ENCODE data around the gene WDR31.
"Not testable (repeated sequence)": the region's sequence is repeated elsewhere in the genome, so short reads cannot be mapped to it uniquely, and the experiment has no call there.

The WDR31 gene

GRCh38 chr9:113368982-113369854 lies 29.1 kb upstream of the WDR31 start:
- no peak for DNase-seq (ENCODE audit: extremely low read depth in 1 of 2, low read depth in 1 of 2)

- no peak for DNase-seq (ENCODE audit: extremely low read depth in 1 of 2, low read depth in 1 of 2)
Measured at GRCh38 chr9:113368348-113368981, 28.4 kb upstream of the WDR31 start.

GRCh38 chr9:113365652-113366051 lies 25.6 kb upstream of the WDR31 start:
- not testable (repeated sequence) for DNase-seq (ENCODE audit: extremely low read depth in 1 of 2, low read depth in 1 of 2)

- DNase-seq (ENCODE audit: extremely low read depth in 1 of 2, low read depth in 1 of 2) = no peak
Measured at GRCh38 chr9:113364951-113365350, 24.9 kb upstream of the WDR31 start.

GRCh38 chr9:113363336-113363735 lies 23.3 kb upstream of the WDR31 start:
- no peak for DNase-seq (ENCODE audit: extremely low read depth in 1 of 2, low read depth in 1 of 2)

- no peak for DNase-seq (ENCODE audit: extremely low read depth in 1 of 2, low read depth in 1 of 2)
Measured at GRCh38 chr9:113361304-113362018, 21.4 kb upstream of the WDR31 start.

GRCh38 chr9:113360242-113360842 lies 20.3 kb upstream of the WDR31 start:
- no peak for DNase-seq (ENCODE audit: extremely low read depth in 1 of 2, low read depth in 1 of 2)

- DNase-seq (ENCODE audit: extremely low read depth in 1 of 2, low read depth in 1 of 2) = no peak
Measured at GRCh38 chr9:113359385-113359784, 19.3 kb upstream of the WDR31 start.

GRCh38 chr9:113356686-113357292 lies 16.7 kb upstream of the WDR31 start:
- no peak for DNase-seq (ENCODE audit: extremely low read depth in 1 of 2, low read depth in 1 of 2)

GRCh38 chr9:113355040-113355596 lies 15.0 kb upstream of the WDR31 start:
- no peak for DNase-seq (ENCODE audit: extremely low read depth in 1 of 2, low read depth in 1 of 2)

- no peak for DNase-seq (ENCODE audit: extremely low read depth in 1 of 2, low read depth in 1 of 2)
Measured at GRCh38 chr9:113352411-113352810, 12.3 kb upstream of the WDR31 start.

- DNase-seq (ENCODE audit: extremely low read depth in 1 of 2, low read depth in 1 of 2) = no peak
Measured at GRCh38 chr9:113352006-113352405, 11.9 kb upstream of the WDR31 start.

GRCh38 chr9:113350937-113351336 lies 10.9 kb upstream of the WDR31 start:
- no peak for DNase-seq (ENCODE audit: extremely low read depth in 1 of 2, low read depth in 1 of 2)

- DNase-seq (ENCODE audit: extremely low read depth in 1 of 2, low read depth in 1 of 2) = no peak
Measured at GRCh38 chr9:113350107-113350661, 10.1 kb upstream of the WDR31 start.

GRCh38 chr9:113349445-113350094 lies 9.5 kb upstream of the WDR31 start, which contains the start of gene BSPRY:
BSPRY (plus strand) TSS chr9:113349541; CDS start chr9:113349580, 39 bp downstream.
- DNase-seq (ENCODE audit: extremely low read depth in 1 of 2, low read depth in 1 of 2) = no peak

GRCh38 chr9:113349066-113349444 lies 9.0 kb upstream of the WDR31 start:
- DNase-seq (ENCODE audit: extremely low read depth in 1 of 2, low read depth in 1 of 2) = no peak

GRCh38 chr9:113348437-113348836 lies 8.4 kb upstream of the WDR31 start:
- DNase-seq (ENCODE audit: extremely low read depth in 1 of 2, low read depth in 1 of 2) = no peak

GRCh38 chr9:113345671-113346070 lies 5.6 kb upstream of the WDR31 start:
- no peak for DNase-seq (ENCODE audit: extremely low read depth in 1 of 2, low read depth in 1 of 2)

- DNase-seq (ENCODE audit: extremely low read depth in 1 of 2, low read depth in 1 of 2) = no peak
Measured at GRCh38 chr9:113345190-113345589, 5.1 kb upstream of the WDR31 start.
